Measurements from ENCODE around the gene RPL13A. TPM values are rescaled to one million over a fixed set of nuclear protein-coding genes. Genes with fewer than 3 reads are reported as not detected.

RPL13A gene
- total and polyA plus RNA-seq, 9 of the 15 experiments (the other 6 are each of a cell fraction or from before 2014, with no cell fraction given): 1,744 to 5,482 (median 2,949) TPM

GRCh38 chr19:49497047-49497788, 9.8 kb downstream of the RPL13A start (continued):
- no peak for TF ChIP-seq HBP1 (CRISPR knock-in tag; IDR thresholded peaks at IDR 0.05)
- TF ChIP-seq CEBPZ (IDR thresholded peaks at IDR 0.05; ENCODE audit: borderline replicate concordance, low read depth, low read length): no peak
- peak; percentile 88 for TF ChIP-seq MAX (CRISPR knock-in tag; IDR thresholded peaks at IDR 0.05)
- TF ChIP-seq SMARCB1 (IDR thresholded peaks at IDR 0.05; ENCODE audit: insufficient read length, low read depth): no peak
- peak; percentile 88 for TF ChIP-seq MXI1 (IDR thresholded peaks at IDR 0.05; ENCODE audit: low read depth, low read length)
- TF ChIP-seq ZKSCAN1 (IDR thresholded peaks at IDR 0.05; ENCODE audit: low read depth, low read length): no peak
- no peak for TF ChIP-seq ZNF589 (CRISPR knock-in tag; IDR thresholded peaks at IDR 0.05; ENCODE audit: low read depth)
- no peak for TF ChIP-seq DPF2 (IDR thresholded peaks at IDR 0.05)
- no peak for TF ChIP-seq EP300 (IDR thresholded peaks at IDR 0.05; ENCODE audit: low read length)
- no peak for TF ChIP-seq MED1 (CRISPR knock-in tag; IDR thresholded peaks at IDR 0.05; ENCODE audit: borderline replicate concordance)
- TF ChIP-seq ZEB2 (IDR thresholded peaks at IDR 0.05): no peak
- TF ChIP-seq KLF6 (CRISPR knock-in tag; IDR thresholded peaks at IDR 0.05; ENCODE audit: borderline replicate concordance): no peak
- no peak for TF ChIP-seq BRD9 (IDR thresholded peaks at IDR 0.05; ENCODE audit: low read depth, partially characterized antibody)
- TF ChIP-seq BCOR (IDR thresholded peaks at IDR 0.05): no peak
- TF ChIP-seq MTF1 (CRISPR knock-in tag; IDR thresholded peaks at IDR 0.05; ENCODE audit: borderline replicate concordance): no peak
- no peak for TF ChIP-seq ZBTB12 (CRISPR knock-in tag; IDR thresholded peaks at IDR 0.05)
- peak; percentile 21; the same call in 1 of the 2 replicates for TF ChIP-seq CTBP1 (IDR thresholded peaks at IDR 0.05; ENCODE audit: borderline replicate concordance)
- TF ChIP-seq ELF1 (tag; IDR thresholded peaks at IDR 0.05): no peak
